ENCODE data around the gene WDR3. TPM values are rescaled to one million over a fixed set of nuclear protein-coding genes. Genes with fewer than 3 reads are reported as not detected.

Gene WDR3
- 10 to 100 TPM; 23.6 to 23.9 TPM for total RNA-seq

GRCh38 chr1:117929343-117930172, at the start of gene WDR3, which contains the start of gene GDAP2:
Gene WDR3 (plus strand): TSS chr1:117929739. CDS start chr1:117933320, 3,581 bp downstream.
Gene GDAP2 (minus strand): TSS chr1:117929621. CDS start chr1:117920357, 9,264 bp downstream.

Other genes with a start within 250 kb of the WDR3 start
- gene GDAP2, start 118 bp upstream of the WDR3 start, total RNA-seq: 10 to 100 TPM; 18.1 to 20.4 TPM